Calu3 (cell line): ENCODE measurements around the gene KRT6A. TPM values are rescaled to one million over a fixed set of nuclear protein-coding genes. Genes with fewer than 3 reads are reported as not detected.
"Not testable (repeated sequence)": the region's sequence is repeated elsewhere in the genome, so short reads cannot be mapped to it uniquely, and the experiment has no call there.

Experiments used
- BruUV-seq: library from RNA; stranded (reverse); fragments of 400-500 nt; replicated peaks from 2 replicates; lab custom pipeline; 2021; lab: Mats Ljungman, UMichigan
- CTCF ChIA-PET: fragments of 300-600 bp; sonication (Branson Sonifier 250); formaldehyde crosslinking; loops from one replicate; lab custom pipeline; 2022; ENCODE audit warnings: antibody characterized with exemption; lab: Charles Lee
- DNase-seq: peaks from one replicate; pipeline ENCODE4 v3.0.0; 2022
- H3K27ac Mint-ChIP-seq: one replicate; pipeline ENCODE4 v1.8.0; 2022; ENCODE audit warnings: mixed read lengths; ENCODE audit not compliant: unreplicated experiment
- H3K27me3 Mint-ChIP-seq: one replicate; pipeline ENCODE4 v1.8.0; 2022; ENCODE audit warnings: mixed read lengths; ENCODE audit not compliant: unreplicated experiment
- H3K36me3 Mint-ChIP-seq: one replicate; pipeline ENCODE4 v1.8.0; 2022; ENCODE audit warnings: mild to moderate bottlenecking, moderate library complexity, mixed read lengths; ENCODE audit not compliant: insufficient read depth, unreplicated experiment
- H3K4me1 Mint-ChIP-seq: one replicate; pipeline ENCODE4 v1.8.0; 2022; ENCODE audit warnings: mild to moderate bottlenecking, low read depth, mixed read lengths; ENCODE audit not compliant: unreplicated experiment
- H3K4me3 Mint-ChIP-seq: one replicate; pipeline ENCODE4 v1.8.0; 2022; ENCODE audit warnings: mild to moderate bottlenecking, low read depth, moderate library complexity, mixed read lengths; ENCODE audit not compliant: unreplicated experiment
- H3K9me3 Mint-ChIP-seq: one replicate; pipeline ENCODE4 v1.8.0; 2022; ENCODE audit warnings: low read depth, mixed read lengths; ENCODE audit not compliant: unreplicated experiment
- CTCF ChIP-seq: fragments of 200-600 bp; IDR thresholded peaks from one replicate; pipeline ENCODE4 v1.8.0; 2022; ENCODE audit warnings: antibody characterized with exemption; ENCODE audit not compliant: unreplicated experiment
- intact Hi-C: fragments of 100-400 bp; cut with micrococcal nuclease; formaldehyde crosslinking; loops from one replicate; pipeline ENCODE4 v1.10.0; 2022; ENCODE audit not compliant: unreplicated experiment
- total RNA-seq: library from RNA; stranded (reverse); gene quantifications from 2 replicates; pipeline ENCODE4 v1.2.3, GENCODE V29; 2022

The KRT6A gene
- total RNA-seq, 1 experiment from 2014 or later = 0.24 TPM

GRCh38 chr12:52506858-52507715, 14.0 kb upstream of the KRT6A start:
- DNase-seq = peak; percentile 21
- intact Hi-C loops = loop anchor here (5.0 kb wide), 2 partner anchors 65 to 115 kb away; no protein-coding TSS in a partner anchor
- no peaks in the 10 kb centered on the region for H3K36me3 Mint-ChIP-seq
- no peaks in the 10 kb centered on the region for H3K9me3 Mint-ChIP-seq
- no peak overlapping the region for H3K4me3 Mint-ChIP-seq
- H3K27ac Mint-ChIP-seq = no peak overlapping the region
- CTCF ChIA-PET = interaction anchor here (1.2 kb wide), 1 partner anchor 14 kb away, joined by 4 read pairs; the partner anchor contains the start of gene KRT5
- H3K4me1 Mint-ChIP-seq = no peaks in the 10 kb centered on the region
- TF ChIP-seq CTCF = peak; percentile 40
- H3K27me3 Mint-ChIP-seq = peaks cover 35% of the 10 kb centered on the region
- BruUV-seq = no TSS peak

GRCh38 chr12:52502877-52503276, 9.8 kb upstream of the KRT6A start:
- TF ChIP-seq CTCF = no peak
- Mint-ChIP-seq H3K9me3 (no peaks in the 10 kb centered on the region), H3K27ac (no peak overlapping the region), H3K4me3 (no peak overlapping the region), H3K4me1 (peaks cover 9% of the 10 kb centered on the region), H3K36me3 (no peaks in the 10 kb centered on the region), H3K27me3 (peaks cover 35% of the 10 kb centered on the region)
- CTCF ChIA-PET = no interaction called here
- no TSS peak for BruUV-seq
- intact Hi-C loops = no loop called here
- no peak for DNase-seq

GRCh38 chr12:52501490-52501889, 8.4 kb upstream of the KRT6A start:
- no peak overlapping the region for H3K27ac Mint-ChIP-seq
- peaks cover 9% of the 10 kb centered on the region for H3K4me1 Mint-ChIP-seq
- BruUV-seq = no TSS peak
- intact Hi-C loops = no loop called here
- H3K4me3 Mint-ChIP-seq = no peak overlapping the region
- no peak for TF ChIP-seq CTCF
- H3K9me3 Mint-ChIP-seq = no peaks in the 10 kb centered on the region
- H3K27me3 Mint-ChIP-seq = peaks cover 35% of the 10 kb centered on the region
- no peaks in the 10 kb centered on the region for H3K36me3 Mint-ChIP-seq
- CTCF ChIA-PET = no interaction called here
- DNase-seq = no peak

DNA sequence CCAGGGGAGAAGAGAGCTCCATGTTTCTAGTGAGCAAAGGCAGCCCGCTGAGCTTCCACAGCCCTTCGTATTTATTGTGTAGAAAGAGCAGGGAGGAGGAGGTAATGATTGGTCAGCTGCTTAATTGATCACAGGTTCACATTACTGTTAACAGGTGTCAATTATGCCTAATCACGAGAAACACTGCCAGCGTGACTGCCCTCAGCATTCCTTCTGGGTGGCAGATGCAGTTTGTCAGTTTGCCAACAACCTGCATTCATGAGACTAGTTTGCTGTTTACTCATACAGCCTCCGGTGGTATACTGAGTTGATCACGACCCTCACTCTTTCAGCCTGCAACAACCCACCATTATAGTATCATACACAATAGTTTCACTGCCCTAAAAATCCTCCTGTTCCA, 7.5 kb upstream of the KRT6A start:
- DNase-seq, CTCF ChIA-PET, H3K9me3 Mint-ChIP-seq, BruUV-seq, H3K36me3 Mint-ChIP-seq, H3K27ac Mint-ChIP-seq, intact Hi-C loops, H3K4me1 Mint-ChIP-seq, H3K4me3 Mint-ChIP-seq: not testable (repeated sequence)
- H3K27me3 Mint-ChIP-seq = peaks cover 35% of the 10 kb centered on the region
